ENCODE measurements around the gene HMGA1. TPM values are rescaled to one million over a fixed set of nuclear protein-coding genes. Genes with fewer than 3 reads are reported as not detected.
A peak's percentile ranks its signal among the peaks of the same experiment; 100 is the strongest.

Gene HMGA1
- total and polyA plus RNA-seq, 12 donors = 14.2 to 54.9 (median 40.9) TPM

- H3K4me1 ChIP-seq = peaks cover 0 to 64% (median 54%) of the 10 kb centered on the region in 9 donors
- H3K9me3 ChIP-seq = no peaks in the 10 kb centered on the region
- 83 to 87% methylated on average over 3 of the region's 3 CpGs for WGBS, 2 donors
- peaks cover 0 to 21% (median 0%) of the 10 kb centered on the region in 9 donors for H3K36me3 ChIP-seq
- H3K4me3 ChIP-seq = no peak overlapping the region
- H3K27me3 ChIP-seq = no peaks in the 10 kb centered on the region
- ATAC-seq (no peak), DNase-seq (no peak)
- no peak for TF ChIP-seq CTCF (IDR thresholded peaks at IDR 0.05)
- H3K27ac ChIP-seq = peak overlapping the region in 4 of 10 donors; percentile 0 to 68 (median 28)
- intact Hi-C loops (cut with DNase I) = loop anchor here in 2 of 10 donors (10.0 kb wide), 2 partner anchors 110 to 120 kb away; partner anchors contain the start of gene NUDT3 (in 1 of the 2)
Observed at GRCh38 chr6:34275128-34275804, 38.6 kb downstream of the HMGA1 start.

DNA sequence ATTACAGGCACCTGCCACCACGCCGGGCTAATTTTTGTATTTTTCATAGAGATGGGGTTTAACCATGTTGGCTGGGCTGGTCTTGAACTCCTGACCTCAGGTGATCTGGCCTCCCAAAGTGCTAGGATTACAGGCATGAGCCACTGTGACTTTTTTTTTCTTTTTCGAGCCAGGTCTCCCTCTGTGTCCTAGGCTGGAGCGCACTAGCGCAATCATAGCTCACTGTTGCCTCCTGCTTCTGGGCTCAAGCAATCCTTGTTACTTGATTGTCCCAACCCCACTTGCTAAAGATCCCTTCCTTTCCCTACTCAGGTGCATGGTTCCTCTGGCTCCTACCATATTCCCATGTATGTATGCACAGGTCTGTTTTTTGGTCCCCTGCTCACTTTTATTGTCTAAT is 39.5 kb downstream of the HMGA1 start:
- intact Hi-C loops (cut with DNase I) = loop anchor here in 2 of 10 donors (10.0 kb wide), 2 partner anchors 109 to 119 kb away; partner anchors contain the start of gene NUDT3 (in 1 of the 2)
- Histone ChIP-seq H3K27me3 (no peaks in the 10 kb centered on the region), H3K9me3 (no peaks in the 10 kb centered on the region), H3K27ac (peak overlapping the region in 9 of 10 donors; percentile 5 to 75 (median 52)), H3K4me1 (peaks cover 0 to 68% (median 57%) of the 10 kb centered on the region in 9 donors), H3K4me3 (no peak overlapping the region), H3K36me3 (peaks cover 0 to 28% (median 0%) of the 10 kb centered on the region in 9 donors)
- TF ChIP-seq CTCF (IDR thresholded peaks at IDR 0.05) = no peak
- peak in 1 of 8 donors; percentile 10 for ATAC-seq
- WGBS, 2 donors = 91 to 97% methylated on average over 5 of the region's 5 CpGs
- DNase-seq = no peak

- no peak for TF ChIP-seq CTCF (IDR thresholded peaks at IDR 0.05)
- Histone ChIP-seq H3K27me3 (no peaks in the 10 kb centered on the region), H3K4me3 (no peak overlapping the region), H3K36me3 (peaks cover 0 to 28% (median 0%) of the 10 kb centered on the region in 9 donors), H3K4me1 (peaks cover 0 to 72% (median 58%) of the 10 kb centered on the region in 9 donors), H3K27ac (peak overlapping the region in 9 of 10 donors; percentile 5 to 75 (median 52)), H3K9me3 (no peaks in the 10 kb centered on the region)
- WGBS, 2 donors = 49 to 54% methylated on average over 10 of the region's 10 CpGs
- DNase-seq (no peak), ATAC-seq (peak in 7 of 8 donors; percentile 44 to 90 (median 67))
- intact Hi-C loops (cut with DNase I) = loop anchor here in 2 of 10 donors (10.0 kb wide), 2 partner anchors 108 to 118 kb away; partner anchors contain the start of gene NUDT3 (in 1 of the 2)
Observed at GRCh38 chr6:34276881-34277762, 40.4 kb downstream of the HMGA1 start.

GRCh38 chr6:34277763-34278112 is 41.1 kb downstream of the HMGA1 start:
- H3K27me3 ChIP-seq = no peaks in the 10 kb centered on the region
- H3K9me3 ChIP-seq = no peaks in the 10 kb centered on the region
- peaks cover 0 to 72% (median 58%) of the 10 kb centered on the region in 9 donors for H3K4me1 ChIP-seq
- H3K27ac ChIP-seq = peak overlapping the region in 4 of 10 donors; percentile 35 to 75 (median 62)
- H3K4me3 ChIP-seq = no peak overlapping the region
- peaks cover 0 to 28% (median 0%) of the 10 kb centered on the region in 9 donors for H3K36me3 ChIP-seq
- intact Hi-C loops (cut with DNase I) = loop anchor here in 2 of 10 donors (10.0 kb wide), 2 partner anchors 107 to 117 kb away; partner anchors contain the start of gene NUDT3 (in 1 of the 2)
- DNase-seq = no peak
- WGBS, 2 donors = 88 to 91% methylated on average over 4 of the region's 4 CpGs
- ATAC-seq = no peak
- TF ChIP-seq CTCF (IDR thresholded peaks at IDR 0.05) = no peak

Data from heart right ventricle (tissue), 16 donors.